HL-60 (cell line): ENCODE results near the gene CYGB.
"Not testable (repeated sequence)": the region's sequence is repeated elsewhere in the genome, so short reads cannot be mapped to it uniquely, and the experiment has no call there.

ENCODE experiments used
- DNase-seq, 2 experiments: peaks; one replicate each; pipeline ENCODE4 v3.0.0-alpha.2; 2010 to 2020; ENCODE audit warnings: low read depth in 1 of 2, low spot score in 1 of 2
- H3K27ac ChIP-seq: fragments of 250-450 bp; sonication (Bioruptor Pico); replicated peaks from 2 replicates; pipeline ENCODE4 v1.5.1; 2020; ENCODE audit warnings: mild to moderate bottlenecking, moderate library complexity
- H3K27me3 ChIP-seq: fragments of 250-450 bp; sonication (Bioruptor Pico); 2 replicates; pipeline ENCODE4 v1.5.1; 2021; ENCODE audit warnings: mild to moderate bottlenecking, moderate library complexity; ENCODE audit not compliant: insufficient read depth, poor library complexity, severe bottlenecking
- H3K4me3 ChIP-seq: replicated peaks from 2 replicates; pipeline ENCODE4 v1.5.1; 2011; ENCODE audit warnings: mild to moderate bottlenecking, control low read depth, low read length; ENCODE audit not compliant: insufficient read depth
- CTCF ChIP-seq: IDR thresholded peaks from one replicate; pipeline ENCODE4 v1.5.1; 2011; ENCODE audit warnings: low read length, control low read depth, inconsistent platforms; ENCODE audit not compliant: insufficient read depth
- GABPA ChIP-seq: IDR thresholded peaks from 2 replicates; pipeline ENCODE4 v1.6.1; 2012; ENCODE audit warnings: low read depth
- POLR2AphosphoS5 ChIP-seq: IDR thresholded peaks from 2 replicates; pipeline ENCODE4 v1.6.1; 2012; ENCODE audit warnings: low read depth
- REST ChIP-seq: IDR thresholded peaks from 2 replicates; pipeline ENCODE4 v1.6.1; 2012; ENCODE audit warnings: low read depth; ENCODE audit not compliant: insufficient replicate concordance
- SPI1 ChIP-seq: IDR thresholded peaks from 2 replicates; pipeline ENCODE4 v1.6.1; 2012; ENCODE audit warnings: low read depth, mild to moderate bottlenecking, borderline replicate concordance

Gene CYGB

GRCh38 chr17:76510831-76511244 is 26.7 kb downstream of the CYGB start:
- Histone ChIP-seq H3K27me3 (peaks cover 4% of the 10 kb centered on the region), H3K27ac (no peak overlapping the region), H3K4me3 (no peak overlapping the region)
- TF ChIP-seq REST (no peak), POLR2AphosphoS5 (no peak), SPI1 (no peak), CTCF (no peak), GABPA (no peak)
- DNase-seq = no peak

GRCh38 chr17:76508472-76509063 is 28.9 kb downstream of the CYGB start:
- not testable (repeated sequence) for H3K27me3 ChIP-seq, DNase-seq, H3K27ac ChIP-seq, H3K4me3 ChIP-seq

- Histone ChIP-seq H3K4me3 (no peak overlapping the region), H3K27me3 (peaks cover 4% of the 10 kb centered on the region), H3K27ac (no peak overlapping the region)
- DNase-seq = peak in 1 of 2 experiments; percentile 77
- no peak for TF ChIP-seq REST
- TF ChIP-seq CTCF = peak; percentile 82
Observed at GRCh38 chr17:76506408-76507345, 30.8 kb downstream of the CYGB start.

- no peak for DNase-seq
- TF ChIP-seq POLR2AphosphoS5 = no peak
- TF ChIP-seq SPI1 = no peak
- TF ChIP-seq REST = no peak
- TF ChIP-seq CTCF = no peak
- no peak for TF ChIP-seq GABPA
- Histone ChIP-seq H3K27ac (no peak overlapping the region), H3K27me3 (peaks cover 4% of the 10 kb centered on the region), H3K4me3 (no peak overlapping the region)
Observed at GRCh38 chr17:76504117-76504516, 33.4 kb downstream of the CYGB start.
